Measurements from ENCODE around the gene LTBP3.

Gene LTBP3

GRCh38 chr11:65559951-65560537 lies 1.9 kb upstream of the LTBP3 start (continued):
- TF ChIP-seq PATZ1 (tag by site-specific recombination; IDR thresholded peaks at IDR 0.05) (peak; percentile 70; the same call in 1 of the 2 replicates), ZNF133 (tag by site-specific recombination; IDR thresholded peaks at IDR 0.05) (no peak), ATF2 (tag by site-specific recombination; IDR thresholded peaks at IDR 0.05; ENCODE audit: low read depth) (no peak)

GRCh38 chr11:65559535-65559934 lies 1.4 kb upstream of the LTBP3 start:
- H3K4me1 ChIP-seq (ENCODE audit: control insufficient read depth, insufficient read depth, low read length), result peaks cover 19% of the 10 kb centered on the region
- no peak overlapping the region for H3K4me3 ChIP-seq (ENCODE audit: low read depth, low read length)
- peak overlapping the region; percentile 81; the same call in 1 of the 2 replicates for H3K27ac ChIP-seq (ENCODE audit: extremely low read depth, low read depth, low read length)
- POLR2A ChIA-PET, result interaction anchor here (0.9 to 4.1 kb wide), 8 partner anchors 11 to 137 kb away, joined by 3 to 41 read pairs (median 10); partner anchors contain the start of genes EHBP1L1, FAM89B, NEAT1 and SCYL1
- peak; percentile 69; the same call in 1 of the 2 replicates for TF ChIP-seq ZBTB17 (tag by site-specific recombination; IDR thresholded peaks at IDR 0.05)
- no peak for TF ChIP-seq TCF7L2 (IDR thresholded peaks at IDR 0.05; ENCODE audit: borderline replicate concordance, low read depth, low read length)
- no peak for TF ChIP-seq ZNF354C (tag by site-specific recombination; IDR thresholded peaks at IDR 0.05; ENCODE audit: borderline replicate concordance, low read depth)
- TF ChIP-seq ZNF121 (tag by site-specific recombination; IDR thresholded peaks at IDR 0.05), result no peak
- no peak for TF ChIP-seq ZNF239 (tag by site-specific recombination; IDR thresholded peaks at IDR 0.05)
- no peak for TF ChIP-seq ZNF155 (tag by site-specific recombination; IDR thresholded peaks at IDR 0.05)
- TF ChIP-seq ZNF16 (tag by site-specific recombination; IDR thresholded peaks at IDR 0.05; ENCODE audit: low read depth), result peak; percentile 69; the same call in 1 of the 2 replicates
- no peak for TF ChIP-seq SCRT2 (tag by site-specific recombination; IDR thresholded peaks at IDR 0.05)
- TF ChIP-seq KLF7 (tag by site-specific recombination; IDR thresholded peaks at IDR 0.05; ENCODE audit: borderline replicate concordance), result no peak
- TF ChIP-seq TSHZ1 (tag by site-specific recombination; IDR thresholded peaks at IDR 0.05; ENCODE audit: borderline replicate concordance), result no peak
- no peak for TF ChIP-seq ZEB2 (tag by site-specific recombination; IDR thresholded peaks at IDR 0.05)
- TF ChIP-seq ZNF561 (tag by site-specific recombination; IDR thresholded peaks at IDR 0.05; ENCODE audit: borderline replicate concordance), result no peak
- no peak for TF ChIP-seq ZBTB8A (tag by site-specific recombination; IDR thresholded peaks at IDR 0.05)
- no peak for TF ChIP-seq GFI1B (tag by site-specific recombination; IDR thresholded peaks at IDR 0.05)
- TF ChIP-seq ZNF302 (tag by site-specific recombination; IDR thresholded peaks at IDR 0.05; ENCODE audit: low read depth), result no peak
- TF ChIP-seq PATZ1 (tag by site-specific recombination; IDR thresholded peaks at IDR 0.05), result no peak
- no peak for TF ChIP-seq ZNF211 (tag by site-specific recombination; IDR thresholded peaks at IDR 0.05; ENCODE audit: low read depth)
- peaks cover 0 to under 1% of the 10 kb centered on the region in 2 experiments; a peak in 1 of 3 replicates for H3K36me3 ChIP-seq (ENCODE audit: control insufficient read depth in 2 of 2, insufficient read depth in 1 of 2, low read length in 2 of 2)
- CTCF ChIA-PET, result interaction anchor here (0.5 to 5.3 kb wide), 6 partner anchors 8 to 231 kb away, joined by 3 to 44 read pairs (median 4); partner anchors contain the start of genes FAM89B and ZNRD2
- no peaks in the 10 kb centered on the region for H3K9me3 ChIP-seq (ENCODE audit: control insufficient read depth, insufficient read depth, low read depth, low read length)

Data from HEK293 (cell line).